ENCODE measurements around the gene LPCAT1. TPM values are rescaled to one million over a fixed set of nuclear protein-coding genes. Genes with fewer than 3 reads are reported as not detected.
A peak's percentile ranks its signal among the peaks of the same experiment; 100 is the strongest.

Gene LPCAT1
- total RNA-seq, 1 donor from 2014 or later: 108 TPM

DNA sequence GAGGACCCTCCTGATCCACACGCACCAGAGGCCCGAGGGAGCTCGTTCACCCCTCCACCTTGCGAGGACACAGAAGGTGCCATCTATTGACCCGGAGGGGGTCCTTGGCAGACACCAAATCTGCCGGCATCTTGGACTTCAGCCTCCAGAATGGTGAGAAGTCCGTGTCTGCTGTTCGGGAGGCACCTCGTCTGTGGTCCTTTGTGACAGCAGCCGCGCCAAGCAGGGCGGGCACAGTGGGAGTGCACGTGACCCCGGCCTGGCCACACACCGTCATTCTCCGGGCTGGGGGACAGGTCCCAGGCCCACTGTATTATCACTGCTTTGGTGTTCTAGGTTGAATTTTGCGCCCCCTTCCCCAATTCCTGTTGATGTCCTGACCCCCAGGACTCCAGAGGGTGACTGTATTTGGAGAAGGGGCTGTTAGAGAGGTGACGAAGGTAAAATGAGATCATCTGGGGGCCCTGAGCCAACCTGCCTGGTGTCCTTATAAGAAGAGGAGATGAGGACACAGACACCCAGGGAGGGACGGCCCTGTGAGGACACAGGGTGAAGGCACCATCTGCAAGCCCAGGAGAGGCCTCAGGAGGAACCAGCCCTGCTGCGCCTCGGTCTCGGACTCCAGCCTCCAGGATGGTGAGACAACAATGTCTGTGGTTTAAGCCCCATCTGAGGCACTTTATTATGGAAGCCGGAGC lies 15.7 kb downstream of the LPCAT1 start:
- peaks cover 100% of the 10 kb centered on the region for H3K79me2 ChIP-seq (ENCODE audit: low read depth)
- peak overlapping the region; percentile 8 for H3K27ac Mint-ChIP-seq
- no peak overlapping the region for H3K9ac ChIP-seq
- no peak for TF ChIP-seq EZH2phosphoT487 (IDR thresholded peaks at IDR 0.05)
- TF ChIP-seq, protein P1, sequence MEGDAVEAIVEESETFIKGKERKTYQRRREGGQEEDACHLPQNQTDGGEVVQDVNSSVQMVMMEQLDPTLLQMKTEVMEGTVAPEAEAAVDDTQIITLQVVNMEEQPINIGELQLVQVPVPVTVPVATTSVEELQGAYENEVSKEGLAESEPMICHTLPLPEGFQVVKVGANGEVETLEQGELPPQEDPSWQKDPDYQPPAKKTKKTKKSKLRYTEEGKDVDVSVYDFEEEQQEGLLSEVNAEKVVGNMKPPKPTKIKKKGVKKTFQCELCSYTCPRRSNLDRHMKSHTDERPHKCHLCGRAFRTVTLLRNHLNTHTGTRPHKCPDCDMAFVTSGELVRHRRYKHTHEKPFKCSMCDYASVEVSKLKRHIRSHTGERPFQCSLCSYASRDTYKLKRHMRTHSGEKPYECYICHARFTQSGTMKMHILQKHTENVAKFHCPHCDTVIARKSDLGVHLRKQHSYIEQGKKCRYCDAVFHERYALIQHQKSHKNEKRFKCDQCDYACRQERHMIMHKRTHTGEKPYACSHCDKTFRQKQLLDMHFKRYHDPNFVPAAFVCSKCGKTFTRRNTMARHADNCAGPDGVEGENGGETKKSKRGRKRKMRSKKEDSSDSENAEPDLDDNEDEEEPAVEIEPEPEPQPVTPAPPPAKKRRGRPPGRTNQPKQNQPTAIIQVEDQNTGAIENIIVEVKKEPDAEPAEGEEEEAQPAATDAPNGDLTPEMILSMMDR (IDR thresholded peaks at IDR 0.05): no peak
- TF ChIP-seq EZH2 (IDR thresholded peaks at IDR 0.05): no peak
- H3K9me3 ChIP-seq (ENCODE audit: low read depth): no peaks in the 10 kb centered on the region
- no peak overlapping the region for H3K27ac ChIP-seq
- H2AFZ ChIP-seq (replicated peaks): no peak overlapping the region
- H3K36me3 ChIP-seq: no peaks in the 10 kb centered on the region
- no peak overlapping the region for H3K4me2 ChIP-seq
- no peaks in the 10 kb centered on the region for H3F3A ChIP-seq (ENCODE audit: low read depth)
- no peaks in the 10 kb centered on the region for H3K27me3 ChIP-seq
- peaks cover 6% of the 10 kb centered on the region for H3K4me1 ChIP-seq
- H3K9me3 Mint-ChIP-seq: no peaks in the 10 kb centered on the region
- no peak overlapping the region for H3K4me3 ChIP-seq
- peaks cover 24% of the 10 kb centered on the region for H3K4me1 Mint-ChIP-seq
- DNase-seq (ENCODE audit: low spot score): no peak
- peaks cover 84% of the 10 kb centered on the region for H4K20me1 ChIP-seq (ENCODE audit: low read depth)
- H3K36me3 Mint-ChIP-seq: peaks cover 10% of the 10 kb centered on the region
- H3K4me3 Mint-ChIP-seq: no peak overlapping the region
- H3K27me3 Mint-ChIP-seq (ENCODE audit: insufficient read depth, low read depth): no peaks in the 10 kb centered on the region

GRCh38 chr5:1507457-1507856 lies 16.3 kb downstream of the LPCAT1 start:
- peak overlapping the region; percentile 8 for H3K27ac Mint-ChIP-seq
- no peaks in the 10 kb centered on the region for H3K27me3 Mint-ChIP-seq (ENCODE audit: insufficient read depth, low read depth)
- TF ChIP-seq EZH2 (IDR thresholded peaks at IDR 0.05): no peak
- TF ChIP-seq, protein P1 (IDR thresholded peaks at IDR 0.05): no peak
- TF ChIP-seq EZH2phosphoT487 (IDR thresholded peaks at IDR 0.05): no peak
- H3K36me3 Mint-ChIP-seq: peaks cover 10% of the 10 kb centered on the region
- Histone ChIP-seq H3K9me3 (ENCODE audit: low read depth) (no peaks in the 10 kb centered on the region), H2AFZ (replicated peaks) (no peak overlapping the region), H3K4me3 (no peak overlapping the region), H3K4me2 (no peak overlapping the region), H3K4me1 (peaks cover 6% of the 10 kb centered on the region), H3K9ac (no peak overlapping the region), H3F3A (ENCODE audit: low read depth) (no peaks in the 10 kb centered on the region), H3K36me3 (no peaks in the 10 kb centered on the region), H3K27ac (no peak overlapping the region), H4K20me1 (ENCODE audit: low read depth) (peaks cover 84% of the 10 kb centered on the region), H3K27me3 (no peaks in the 10 kb centered on the region), H3K79me2 (ENCODE audit: low read depth) (peaks cover 100% of the 10 kb centered on the region)
- no peak for DNase-seq (ENCODE audit: low spot score)
- H3K4me1 Mint-ChIP-seq: peaks cover 25% of the 10 kb centered on the region
- no peaks in the 10 kb centered on the region for H3K9me3 Mint-ChIP-seq
- no peak overlapping the region for H3K4me3 Mint-ChIP-seq

DNA sequence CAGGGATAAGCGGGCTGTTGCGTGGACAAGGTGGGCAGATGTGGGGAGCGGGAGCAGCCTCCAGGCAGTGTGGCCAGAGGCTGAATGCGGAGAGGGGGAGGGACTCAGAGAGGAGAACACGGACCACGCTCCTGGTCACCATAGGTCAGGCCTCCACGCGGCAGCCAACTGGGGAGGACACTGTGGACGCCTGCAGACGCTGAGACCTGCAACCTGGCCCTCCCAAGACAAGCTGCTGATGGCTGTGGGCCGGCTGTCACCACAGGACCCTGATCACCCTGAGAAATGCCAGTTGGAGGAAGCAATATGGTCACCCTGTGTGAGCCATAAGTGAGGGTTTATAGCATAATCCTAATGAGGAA lies 16.8 kb downstream of the LPCAT1 start:
- Histone ChIP-seq H3K9me3 (ENCODE audit: low read depth) (no peaks in the 10 kb centered on the region), H3K4me3 (no peak overlapping the region), H3K36me3 (no peaks in the 10 kb centered on the region), H4K20me1 (ENCODE audit: low read depth) (peaks cover 84% of the 10 kb centered on the region), H3K27ac (no peak overlapping the region), H3F3A (ENCODE audit: low read depth) (no peaks in the 10 kb centered on the region), H3K9ac (no peak overlapping the region), H3K4me1 (peaks cover 6% of the 10 kb centered on the region), H2AFZ (replicated peaks) (no peak overlapping the region), H3K4me2 (no peak overlapping the region), H3K27me3 (no peaks in the 10 kb centered on the region), H3K79me2 (ENCODE audit: low read depth) (peaks cover 100% of the 10 kb centered on the region)
- no peak for DNase-seq (ENCODE audit: low spot score)
- peaks cover 25% of the 10 kb centered on the region for H3K4me1 Mint-ChIP-seq
- no peaks in the 10 kb centered on the region for H3K9me3 Mint-ChIP-seq
- no peak for TF ChIP-seq EZH2 (IDR thresholded peaks at IDR 0.05)
- TF ChIP-seq EZH2phosphoT487 (IDR thresholded peaks at IDR 0.05): no peak
- TF ChIP-seq, protein P1 (IDR thresholded peaks at IDR 0.05): no peak
- H3K27me3 Mint-ChIP-seq (ENCODE audit: insufficient read depth, low read depth): no peaks in the 10 kb centered on the region
- H3K27ac Mint-ChIP-seq: peak overlapping the region; percentile 74
- H3K4me3 Mint-ChIP-seq: no peak overlapping the region
- peaks cover 10% of the 10 kb centered on the region for H3K36me3 Mint-ChIP-seq

Data from neural progenitor cell (in vitro differentiated cells).